Sigmoid colon (tissue), 7 donors: ENCODE data around the gene EFNA5. TPM values are rescaled to one million over a fixed set of nuclear protein-coding genes. Genes with fewer than 3 reads are reported as not detected.

Experiments
- DNase-seq: peaks from one replicate; pipeline ENCODE4 v3.0.0-alpha.2; 2019
- H3K27ac ChIP-seq, 4 donors: fragments of 200-600 bp; sonication (generic); one replicate each; pipeline ENCODE4 v1.5.1; 2016 to 2019; ENCODE audit warnings: mild to moderate bottlenecking in 1 of 4
- H3K27me3 ChIP-seq, 3 donors: fragments of 200-600 bp; sonication (generic); one replicate each; pipeline ENCODE4 v1.5.1; 2019; ENCODE audit warnings: mild to moderate bottlenecking in 1 of 3
- H3K36me3 ChIP-seq, 4 donors: fragments of 200-600 bp; sonication (generic); one replicate each; pipeline ENCODE4 v1.5.1; 2016 to 2019
- H3K4me1 ChIP-seq, 4 donors: fragments of 200-600 bp; sonication (generic); one replicate each; pipeline ENCODE4 v1.5.1; 2017 to 2019
- H3K4me3 ChIP-seq, 4 donors: fragments of 200-600 bp; sonication (generic); one replicate each; pipeline ENCODE4 v1.5.1; 2017 to 2019; ENCODE audit warnings: mild to moderate bottlenecking in 2 of 4, moderate library complexity in 1 of 4
- H3K9me3 ChIP-seq, 4 donors: fragments of 200-600 bp in 3 of 4; sonication (generic) in 3 of 4; one replicate each; pipeline versions ENCODE4 v1.5.1 to v1.6.1; 2013 to 2019
- CTCF ChIP-seq, 4 experiments: fragments of 450-650 bp in 3 of 4; fragments of 200-600 bp in 1 of 4; IDR thresholded peaks; one replicate each; pipeline ENCODE4 v1.5.1; 2016 to 2019; ENCODE audit warnings: antibody characterized with exemption in 4 of 4, mild to moderate bottlenecking in 3 of 4, moderate library complexity in 2 of 4
- EP300 ChIP-seq, 4 donors: sonication (generic); formaldehyde crosslinking; IDR thresholded peaks; one replicate each; pipeline ENCODE4 v1.6.1; 2017; ENCODE audit warnings: antibody characterized with exemption in 4 of 4
- POLR2A ChIP-seq, 2 donors: fragments of 450-650 bp; IDR thresholded peaks; one replicate each; pipeline ENCODE4 v1.6.1; 2016; ENCODE audit warnings: antibody characterized with exemption in 2 of 2, mild to moderate bottlenecking in 2 of 2, moderate library complexity in 2 of 2
- POLR2AphosphoS5 ChIP-seq, 4 donors: sonication (generic); formaldehyde crosslinking; IDR thresholded peaks; one replicate each; pipeline ENCODE4 v1.6.1; 2017; ENCODE audit warnings: antibody characterized with exemption in 4 of 4
- WGBS, 2 donors: extraction: QIAGEN DNeasy Blood & Tissue Kit; methylation state at CpG; one replicate each; pipeline ENCODE4 v1.1.7; 2013; 5-methylcytosine and 5-hydroxymethylcytosine counted together
- intact Hi-C: fragments of 100-400 bp; cut with DNase I; formaldehyde crosslinking; loops from one replicate; pipeline ENCODE4 v1.15.1; 2023
- polyA plus RNA-seq, 3 donors: library from polyadenylated mRNA; stranded (reverse); fragments of 200-250 nt; gene quantifications; one replicate each; pipeline ENCODE4 v1.2.3, GENCODE V29; 2013
- total RNA-seq, 4 donors: library from RNA; depleted of rRNA; stranded (reverse); fragments of >200 nt; gene quantifications; one replicate each; pipeline ENCODE4 v1.1.0, GENCODE V29; 2016
- donor health status: healthy with polysubstance abuse.
- donor health status: Bipolar disorder and iron deficiency.
- donor health status: healthy.

EFNA5 gene
- total and polyA plus RNA-seq, 7 donors, result 0.60 to 10.8 (median 6.8) TPM

GRCh38 chr5:107687404-107687803 lies 16.7 kb upstream of the EFNA5 start:
- intact Hi-C loops, result no loop called here
- DNase-seq, result no peak

GRCh38 chr5:107682533-107682932 lies 11.8 kb upstream of the EFNA5 start:
- intact Hi-C loops, result no loop called here
- Histone ChIP-seq H3K9me3 (no peaks in the 10 kb centered on the region), H3K27me3 (no peaks in the 10 kb centered on the region), H3K4me1 (no peaks in the 10 kb centered on the region), H3K27ac (no peak overlapping the region), H3K4me3 (no peak overlapping the region), H3K36me3 (no peaks in the 10 kb centered on the region)
- TF ChIP-seq POLR2AphosphoS5 (IDR thresholded peaks at IDR 0.05), result no peak
- TF ChIP-seq EP300 (IDR thresholded peaks at IDR 0.05), result no peak
- no peak for TF ChIP-seq POLR2A (IDR thresholded peaks at IDR 0.05)
- no peak for TF ChIP-seq CTCF (IDR thresholded peaks at IDR 0.05)
- DNase-seq, result no peak
- WGBS, 2 donors, result 60 to 82% methylated on average over 3 of the region's 3 CpGs

More at GRCh38 chr5:107687404-107687803, 16.7 kb upstream of the EFNA5 start:
- Histone ChIP-seq H3K4me1 (no peaks in the 10 kb centered on the region), H3K36me3 (no peaks in the 10 kb centered on the region), H3K4me3 (no peak overlapping the region), H3K9me3 (no peaks in the 10 kb centered on the region), H3K27me3 (no peaks in the 10 kb centered on the region), H3K27ac (no peak overlapping the region)
- TF ChIP-seq POLR2AphosphoS5 (IDR thresholded peaks at IDR 0.05) (no peak), CTCF (IDR thresholded peaks at IDR 0.05) (no peak), EP300 (IDR thresholded peaks at IDR 0.05) (no peak), POLR2A (IDR thresholded peaks at IDR 0.05) (no peak)
- WGBS, 2 donors, result 84 to 93% methylated on average over 1 of the region's 1 CpG

- WGBS, 2 donors, result 93 to 95% methylated on average over 4 of the region's 4 CpGs
- no peak overlapping the region for H3K27ac ChIP-seq
Measured at GRCh38 chr5:107680799-107681198, 10.1 kb upstream of the EFNA5 start.

GRCh38 chr5:107680099-107680498 lies 9.4 kb upstream of the EFNA5 start:
- intact Hi-C loops, result no loop called here
- no peaks in the 10 kb centered on the region for H3K4me1 ChIP-seq
- no peak for DNase-seq
- no peaks in the 10 kb centered on the region for H3K9me3 ChIP-seq
- TF ChIP-seq POLR2A (IDR thresholded peaks at IDR 0.05) (no peak), POLR2AphosphoS5 (IDR thresholded peaks at IDR 0.05) (no peak), EP300 (IDR thresholded peaks at IDR 0.05) (no peak), CTCF (IDR thresholded peaks at IDR 0.05) (no peak)
- no peak overlapping the region for H3K27ac ChIP-seq
- no peaks in the 10 kb centered on the region for H3K27me3 ChIP-seq
- H3K36me3 ChIP-seq, result no peaks in the 10 kb centered on the region
- no peak overlapping the region for H3K4me3 ChIP-seq

More at GRCh38 chr5:107680799-107681198, 10.1 kb upstream of the EFNA5 start:
- Histone ChIP-seq H3K4me1 (no peaks in the 10 kb centered on the region), H3K27me3 (no peaks in the 10 kb centered on the region), H3K36me3 (no peaks in the 10 kb centered on the region), H3K9me3 (no peaks in the 10 kb centered on the region), H3K4me3 (no peak overlapping the region)
- DNase-seq, result no peak
- TF ChIP-seq CTCF (IDR thresholded peaks at IDR 0.05) (no peak), EP300 (IDR thresholded peaks at IDR 0.05) (no peak), POLR2AphosphoS5 (IDR thresholded peaks at IDR 0.05) (no peak)
- intact Hi-C loops, result no loop called here

GRCh38 chr5:107676702-107677101 lies 6.0 kb upstream of the EFNA5 start:
- Histone ChIP-seq H3K27ac (no peak overlapping the region), H3K36me3 (no peaks in the 10 kb centered on the region), H3K4me3 (no peak overlapping the region), H3K27me3 (no peaks in the 10 kb centered on the region), H3K9me3 (no peaks in the 10 kb centered on the region), H3K4me1 (peaks cover 0 to 18% (median 4%) of the 10 kb centered on the region in 4 donors)
- intact Hi-C loops, result no loop called here
- DNase-seq, result no peak
- TF ChIP-seq EP300 (IDR thresholded peaks at IDR 0.05), result no peak
- TF ChIP-seq CTCF (IDR thresholded peaks at IDR 0.05), result no peak
- no peak for TF ChIP-seq POLR2AphosphoS5 (IDR thresholded peaks at IDR 0.05)
- no peak for TF ChIP-seq POLR2A (IDR thresholded peaks at IDR 0.05)
